GM11168 (cell line): Measurements from ENCODE around the gene BRCC3.

Source experiments
- in situ Hi-C: fragments of 300-500 bp; cut with MboI; formaldehyde crosslinking; loops from one replicate; pipeline ENCODE4 v1.12.0; 2022; ENCODE audit warnings: low sequenced_read_pairs; ENCODE audit not compliant: unreplicated experiment

BRCC3 gene

GRCh38 chrX:155056471-155056870, 14.8 kb upstream of the BRCC3 start:
- in situ Hi-C loops = loop anchor here (5.0 kb wide), 1 partner anchor 74 kb away; no protein-coding TSS in a partner anchor

- in situ Hi-C loops = loop anchor here (5.0 kb wide), 1 partner anchor 75 kb away; no protein-coding TSS in a partner anchor
Measured at GRCh38 chrX:155056877-155057792, 14.2 kb upstream of the BRCC3 start.

DNA sequence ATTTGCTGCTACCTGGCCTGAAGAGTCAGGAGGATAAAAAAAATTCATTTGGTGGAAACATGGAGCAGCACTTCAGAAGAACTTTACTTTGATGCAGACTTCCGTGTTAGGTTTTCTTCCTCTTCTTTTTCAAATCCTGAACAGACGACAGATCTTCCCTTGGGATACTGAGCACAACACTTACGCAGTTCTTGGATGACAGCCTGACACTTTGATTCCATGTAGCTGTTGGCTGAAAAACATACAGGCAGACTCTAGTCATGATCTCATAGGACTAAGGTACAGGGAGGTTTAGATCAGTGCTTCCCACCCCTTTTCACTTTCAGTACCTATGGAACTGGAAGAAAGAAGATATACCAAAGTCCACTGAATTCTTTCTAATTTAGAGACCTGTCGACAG, 9.5 kb upstream of the BRCC3 start:
- in situ Hi-C loops = no loop called here

GRCh38 chrX:155065035-155065734, 6.1 kb upstream of the BRCC3 start:
- in situ Hi-C loops = no loop called here

DNA sequence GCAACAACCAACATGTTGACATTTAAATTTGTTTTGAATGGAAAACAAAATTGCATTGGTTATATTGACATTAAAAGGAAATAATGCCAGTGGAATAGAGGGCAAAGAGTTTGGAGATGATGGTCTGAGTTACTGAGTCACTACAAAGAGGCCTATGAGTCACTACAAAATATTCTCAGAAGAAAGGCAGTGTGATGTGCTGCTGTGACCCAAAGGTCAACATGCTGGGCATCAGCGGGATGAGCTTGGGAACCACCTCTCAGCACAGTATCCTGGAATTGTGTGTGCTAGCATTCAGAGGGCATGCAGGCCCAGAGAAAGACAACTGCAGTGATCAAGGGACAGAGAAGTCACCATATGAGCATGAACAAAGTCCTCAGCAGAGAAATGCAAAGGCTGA, 3.1 kb upstream of the BRCC3 start:
- in situ Hi-C loops = no loop called here

DNA sequence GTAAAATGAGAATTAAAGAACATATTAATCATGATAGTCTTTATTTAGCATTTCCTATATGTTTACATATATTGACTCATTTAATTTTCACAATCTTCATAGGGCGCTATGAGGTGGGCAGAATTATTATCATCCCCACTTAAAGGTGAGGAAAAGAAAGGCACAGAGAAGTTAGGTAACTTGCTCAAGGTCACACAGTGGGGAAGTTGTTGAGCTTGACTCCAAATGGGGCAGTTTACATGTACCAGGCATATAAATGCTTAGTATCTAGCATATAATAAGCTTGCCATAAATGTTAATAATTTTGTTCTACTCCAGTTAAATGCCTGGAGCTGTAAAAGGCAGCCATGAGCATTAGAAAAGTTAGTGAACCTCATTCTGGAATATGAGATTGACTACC, 1.9 kb upstream of the BRCC3 start:
- in situ Hi-C loops = no loop called here

DNA sequence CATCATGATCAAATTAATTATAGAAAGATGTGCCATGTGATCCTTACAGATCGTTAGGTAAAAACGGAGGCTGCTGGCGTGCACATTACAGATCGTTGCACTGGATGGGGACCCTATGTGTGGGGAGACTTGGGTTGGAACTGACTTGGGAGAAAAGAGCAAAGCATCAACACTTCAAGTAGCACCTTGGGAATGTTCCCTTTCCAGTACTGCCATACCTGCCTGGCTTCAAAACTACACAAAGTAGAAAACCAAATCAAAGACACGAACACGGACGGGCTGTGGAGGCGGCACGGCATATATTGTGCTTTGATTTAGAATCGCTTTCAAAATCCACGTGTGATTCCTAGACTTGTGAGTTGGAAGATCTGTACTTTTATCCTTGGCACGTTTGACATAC, 1.3 kb upstream of the BRCC3 start:
- in situ Hi-C loops = no loop called here

DNA sequence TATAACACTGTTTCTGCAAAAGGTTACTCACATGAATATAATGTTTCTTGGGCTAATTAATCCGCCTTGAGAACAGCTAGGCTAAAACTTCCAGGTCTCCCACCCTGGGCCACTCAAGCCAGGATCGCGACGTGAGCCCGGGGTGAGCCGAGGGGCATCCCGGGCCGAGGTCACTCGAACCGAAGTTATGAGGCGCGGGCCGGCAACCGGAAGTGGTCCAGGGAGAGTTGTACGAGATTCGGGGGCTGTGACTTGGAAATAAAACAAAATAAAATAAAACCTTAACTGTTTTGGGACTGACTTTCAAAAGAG, 689 bp upstream of the BRCC3 start:
- in situ Hi-C loops = no loop called here

GRCh38 chrX:155071694-155072280, 479 bp downstream of the BRCC3 start:
- in situ Hi-C loops = no loop called here

GRCh38 chrX:155086202-155086840, 15.0 kb downstream of the BRCC3 start:
- in situ Hi-C loops = no loop called here

DNA sequence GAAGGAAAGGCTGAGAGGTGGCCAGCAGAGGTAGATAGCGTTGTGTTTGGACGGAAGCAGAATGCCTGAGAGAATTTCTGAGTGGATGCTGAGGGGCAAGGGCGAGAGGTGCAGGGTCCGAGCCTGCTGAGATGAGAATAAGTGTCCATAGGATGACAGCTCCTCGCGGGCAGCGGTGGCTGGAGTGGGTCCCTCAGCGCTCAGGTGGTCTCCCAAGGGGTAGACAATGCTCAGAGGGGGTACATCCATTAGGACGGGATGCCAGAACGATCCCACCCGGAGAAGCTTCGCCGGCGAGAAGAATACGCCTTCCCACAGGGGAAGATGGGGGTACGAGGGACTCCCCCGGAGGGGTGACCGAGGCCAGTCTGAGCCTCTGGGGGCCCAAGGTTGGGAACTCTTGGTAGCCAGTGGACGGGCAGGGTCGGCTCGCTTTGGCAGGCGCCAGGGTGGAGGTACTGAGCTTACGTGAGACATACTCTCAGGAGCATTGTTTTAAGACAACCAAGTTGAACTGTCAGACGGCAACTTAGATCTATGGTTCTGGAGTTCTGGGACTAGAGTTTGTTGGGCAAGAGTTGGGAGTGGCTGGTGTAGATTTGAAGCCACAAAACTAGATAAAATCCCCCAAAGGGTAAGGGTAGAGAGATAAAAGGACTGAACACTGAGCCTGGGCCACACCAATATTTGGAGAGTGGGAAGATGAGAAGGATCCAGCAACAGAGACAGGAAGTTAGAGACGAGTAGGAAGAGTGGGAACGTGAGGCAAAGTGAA, 15.8 kb downstream of the BRCC3 start:
- in situ Hi-C loops = no loop called here

DNA sequence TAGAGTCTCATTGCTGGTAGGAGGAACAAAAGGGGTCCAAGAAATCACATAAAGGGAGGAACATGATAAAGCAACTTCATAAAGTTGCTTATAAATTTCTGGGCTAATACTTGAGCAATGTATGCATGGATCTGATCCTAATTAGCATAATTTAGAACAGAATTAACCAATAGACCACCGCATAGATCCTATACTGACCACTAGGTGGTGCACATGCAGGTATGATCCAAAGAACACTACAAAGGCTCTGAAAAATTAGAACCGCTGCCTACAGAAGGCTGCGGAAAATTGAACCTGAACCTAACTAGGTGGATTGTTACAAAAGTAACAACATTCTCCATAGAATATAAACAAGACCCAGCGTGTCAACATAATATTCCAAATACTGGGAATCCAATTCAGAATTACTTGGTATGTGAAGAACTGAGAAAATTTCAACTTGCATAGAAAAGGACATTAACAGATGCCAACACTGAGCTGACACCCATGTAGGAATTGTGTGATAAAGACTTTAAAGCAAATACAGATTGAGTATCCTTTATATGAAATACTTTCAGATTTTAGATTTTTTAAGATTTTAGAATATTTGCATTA, 23.3 kb downstream of the BRCC3 start:
- in situ Hi-C loops = no loop called here

- in situ Hi-C loops = no loop called here
Measured at GRCh38 chrX:155105919-155106318, 34.6 kb downstream of the BRCC3 start.

DNA sequence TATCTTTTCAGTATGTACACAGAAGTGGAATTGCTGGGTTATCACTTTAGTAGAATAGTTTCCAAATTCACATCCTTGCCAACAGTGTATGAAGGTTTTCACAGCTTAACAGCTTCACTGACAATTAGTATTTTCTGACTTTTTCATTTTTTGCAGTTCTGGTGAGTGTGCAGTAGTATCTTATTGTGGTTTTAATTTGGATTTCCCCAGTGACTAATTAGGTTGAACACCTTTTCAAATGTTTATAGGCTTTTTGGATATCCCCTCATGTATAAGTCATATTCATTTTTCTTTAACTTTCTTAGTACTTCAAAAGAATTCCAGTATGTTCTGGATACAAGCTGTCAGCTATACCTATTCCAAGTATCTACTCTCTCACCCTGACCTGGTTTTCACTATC, 37.1 kb downstream of the BRCC3 start:
- in situ Hi-C loops = no loop called here

DNA sequence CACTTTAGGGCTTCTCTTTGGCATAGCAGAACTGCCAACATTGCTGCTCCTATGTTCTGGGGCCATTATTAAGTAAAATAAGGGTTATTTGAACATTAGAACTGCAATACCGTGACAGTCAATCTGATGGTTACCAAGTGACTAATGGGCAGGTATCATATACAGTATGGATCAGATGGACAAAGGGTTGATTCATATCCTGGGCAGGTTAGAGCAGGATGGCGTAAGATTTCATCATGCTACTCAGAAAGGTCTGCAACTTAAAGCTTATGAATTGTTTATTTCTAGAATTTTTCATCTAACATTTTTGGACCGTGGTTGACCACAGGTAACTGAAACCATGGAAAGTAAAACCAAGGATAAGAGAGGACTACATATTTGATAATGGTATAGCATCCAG, 40.9 kb downstream of the BRCC3 start:
- in situ Hi-C loops = no loop called here

DNA sequence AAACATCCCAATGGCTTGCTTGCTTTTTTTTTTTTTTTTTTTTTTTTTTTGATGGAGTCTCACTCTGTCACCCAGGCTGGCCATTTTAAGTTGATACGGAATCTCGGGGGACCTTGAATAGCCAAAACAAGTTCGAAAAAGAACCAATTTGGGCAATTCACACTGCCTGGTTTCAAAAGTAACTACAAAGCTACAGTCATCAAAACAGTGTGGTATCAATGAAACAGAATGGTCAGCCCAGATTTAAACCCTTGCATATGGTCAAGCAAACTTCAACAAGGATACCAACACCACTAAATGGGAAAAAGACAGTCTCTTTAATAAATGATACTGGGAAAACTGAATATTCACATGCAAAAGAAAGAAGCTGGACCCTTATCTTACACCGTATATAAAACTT, 41.8 kb downstream of the BRCC3 start:
- in situ Hi-C loops = no loop called here

- in situ Hi-C loops = no loop called here
Measured at GRCh38 chrX:155115174-155115819, 44.0 kb downstream of the BRCC3 start.

- in situ Hi-C loops = no loop called here
Measured at GRCh38 chrX:155127465-155127864, 56.2 kb downstream of the BRCC3 start.

DNA sequence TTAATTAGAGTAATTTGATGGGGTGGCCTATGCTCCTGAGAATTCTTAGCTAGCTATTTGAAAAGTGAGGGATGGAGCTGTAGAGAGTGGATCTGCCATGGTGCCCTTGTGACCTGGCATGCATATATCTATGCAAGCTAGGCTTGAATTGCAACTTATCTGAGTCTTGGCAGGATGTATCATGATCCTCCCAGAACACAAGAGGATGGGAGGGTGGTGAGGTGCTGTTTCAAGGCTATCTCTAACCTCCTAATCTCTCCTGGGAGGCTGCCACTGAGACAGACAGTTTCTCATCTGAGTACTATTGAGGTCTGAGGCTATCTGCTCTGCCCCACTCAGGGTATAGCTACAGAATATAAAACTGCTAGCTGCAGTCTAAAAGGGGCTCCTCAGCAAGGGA, 56.6 kb downstream of the BRCC3 start:
- in situ Hi-C loops = no loop called here
